H1 (cell line): ENCODE measurements around the gene BLMH. TPM values are rescaled to one million over a fixed set of nuclear protein-coding genes. Genes with fewer than 3 reads are reported as not detected.

Experiments
- CTCF ChIA-PET: fragments of 300-600 bp; sonication (Branson Sonifier 250); formaldehyde crosslinking; loops from one replicate; lab custom pipeline; 2021; ENCODE audit not compliant: partially characterized antibody; lab: Charles Lee
- POLR2A ChIA-PET: fragments of 300-600 bp; sonication (Branson Sonifier 250); formaldehyde crosslinking; loops from one replicate; lab custom pipeline; 2021; ENCODE audit warnings: inconsistent platforms; ENCODE audit not compliant: partially characterized antibody; lab: Charles Lee
- DNase-seq, 2 experiments: peaks; one replicate each; pipeline versions ENCODE4 v3.0.0 to v3.0.0-alpha.2; 2010 to 2022; ENCODE audit warnings: low spot score in 2 of 2, low read depth in 1 of 2, mixed read lengths in 1 of 2
- FAIRE-seq: peaks from 2 replicates; lab custom pipeline; 2011; peaks lifted over from hg19 to GRCh38; lab: Jason Lieb, UNC
- H2AFZ ChIP-seq: 2 replicates; pipeline ENCODE4 v1.8.1; 2012; ENCODE audit warnings: low read length, inconsistent platforms
- H2AK5ac ChIP-seq: 2 replicates; pipeline ENCODE4 v1.6.1; 2013; ENCODE audit warnings: low read depth, low read length
- H2BK120ac ChIP-seq: replicated peaks from 2 replicates; pipeline ENCODE3; 2013; ENCODE audit warnings: low read depth, low read length, inconsistent platforms
- H2BK12ac ChIP-seq: 2 replicates; pipeline ENCODE4 v1.6.1; 2013; ENCODE audit warnings: low read depth, low read length
- H2BK15ac ChIP-seq: 2 replicates; pipeline ENCODE4 v1.6.1; 2013; ENCODE audit warnings: low read length
- H2BK20ac ChIP-seq: 2 replicates; pipeline ENCODE4 v1.6.1; 2013; ENCODE audit warnings: low read length
- H2BK5ac ChIP-seq: 2 replicates; pipeline ENCODE4 v1.6.1; 2013; ENCODE audit warnings: low read depth, low read length
- H3K14ac ChIP-seq: 2 replicates; pipeline ENCODE4 v1.6.1; 2013; ENCODE audit warnings: inconsistent platforms; ENCODE audit not compliant: insufficient read length
- H3K18ac ChIP-seq: 2 replicates; pipeline ENCODE4 v1.6.1; 2013; ENCODE audit warnings: low read length; ENCODE audit errors: extremely low read depth
- H3K23ac ChIP-seq: 2 replicates; pipeline ENCODE4 v1.6.1; 2013; ENCODE audit warnings: inconsistent platforms; ENCODE audit not compliant: insufficient read length
- H3K23me2 ChIP-seq: 2 replicates; pipeline ENCODE4 v1.6.1; 2013; ENCODE audit warnings: low read depth, low read length
- H3K27ac ChIP-seq: 2 replicates; pipeline ENCODE4 v1.6.1; 2011; ENCODE audit warnings: low read depth, low read length, inconsistent platforms
- H3K27me3 ChIP-seq, 4 experiments: replicated peaks in 1 of 4; 1 replicate in 1 of 4; 2 replicates in 3 of 4; pipeline versions ENCODE4 v1.6.1 to v1.8.1; 2011 to 2013; ENCODE audit warnings: low read length in 3 of 4, mild to moderate bottlenecking in 3 of 4, inconsistent platforms in 2 of 4, mixed read lengths in 2 of 4, moderate library complexity in 1 of 4; ENCODE audit not compliant: control insufficient read depth in 3 of 4, insufficient read depth in 3 of 4; ENCODE audit errors: extremely low read depth in 1 of 4
- H3K36me3 ChIP-seq, 4 experiments: 2 replicates each; pipeline versions ENCODE4 v1.6.1 to v1.8.1; 2011 to 2013; ENCODE audit warnings: mild to moderate bottlenecking in 4 of 4, low read length in 3 of 4, moderate library complexity in 2 of 4, control low read depth in 1 of 4, inconsistent platforms in 1 of 4; ENCODE audit not compliant: insufficient read depth in 4 of 4, control insufficient read depth in 2 of 4
- H3K4ac ChIP-seq: replicated peaks from 2 replicates; pipeline ENCODE3; 2013; ENCODE audit warnings: low read length, low read depth, mixed read lengths, inconsistent platforms; ENCODE audit not compliant: insufficient read length
- H3K4me1 ChIP-seq, 4 experiments: replicated peaks in 1 of 4; 1 replicate in 1 of 4; 2 replicates in 3 of 4; pipeline versions ENCODE4 v1.6.1 to v1.8.1; 2011 to 2013; ENCODE audit warnings: low read length in 3 of 4, inconsistent platforms in 2 of 4, mixed read lengths in 1 of 4; ENCODE audit not compliant: insufficient read depth in 4 of 4, control insufficient read depth in 3 of 4
- H3K4me2 ChIP-seq, 2 experiments: 2 replicates each; pipeline versions ENCODE4 v1.6.1 to v1.8.1; 2011 to 2013; ENCODE audit warnings: low read depth in 2 of 2, low read length in 2 of 2, control low read depth in 1 of 2, inconsistent platforms in 1 of 2, mild to moderate bottlenecking in 1 of 2; ENCODE audit not compliant: insufficient read depth in 1 of 2
- H3K4me3 ChIP-seq, 4 experiments: fragments of 200-600, 300-600 bp in 1 of 4; sonication (generic), shearing (Covaris generic), sonication (Bioruptor Twin) in 1 of 4; 2 replicates each; pipeline versions ENCODE4 v1.5.1 to v1.8.1; 2011 to 2016; ENCODE audit warnings: low read length in 4 of 4, low read depth in 3 of 4, control low read depth in 2 of 4, inconsistent platforms in 2 of 4, mild to moderate bottlenecking in 2 of 4, mixed read lengths in 1 of 4, moderate library complexity in 1 of 4; ENCODE audit not compliant: insufficient read depth in 2 of 4; ENCODE audit errors: extremely low read depth in 1 of 4
- H3K56ac ChIP-seq: replicated peaks from 2 replicates; pipeline ENCODE3; 2013; ENCODE audit warnings: low read depth, mild to moderate bottlenecking, mixed read lengths, low read length, inconsistent platforms; ENCODE audit not compliant: insufficient read length
- H3K79me1 ChIP-seq: 2 replicates; pipeline ENCODE4 v1.6.1; 2013; ENCODE audit warnings: low read depth, low read length, control low read depth
- H3K79me2 ChIP-seq, 2 experiments: 2 replicates each; pipeline versions ENCODE4 v1.6.1 to v1.8.1; 2012 to 2013; ENCODE audit warnings: low read length in 2 of 2, mild to moderate bottlenecking in 2 of 2, inconsistent platforms in 1 of 2; ENCODE audit not compliant: insufficient read depth in 2 of 2, control insufficient read depth in 1 of 2
- H3K9ac ChIP-seq, 4 experiments: replicated peaks in 1 of 4; 1 replicate in 1 of 4; 2 replicates in 3 of 4; pipeline versions ENCODE4 v1.6.1 to v1.8.1; 2011 to 2013; ENCODE audit warnings: low read depth in 3 of 4, low read length in 3 of 4, control low read depth in 2 of 4, mild to moderate bottlenecking in 2 of 4, moderate library complexity in 2 of 4, inconsistent platforms in 1 of 4; ENCODE audit errors: extremely low read depth in 1 of 4
- H3K9me3 ChIP-seq, 2 experiments: 2 replicates each; pipeline versions ENCODE4 v1.6.1 to v1.8.1; 2012 to 2013; ENCODE audit warnings: mild to moderate bottlenecking in 2 of 2, moderate library complexity in 2 of 2, control low read depth in 1 of 2, inconsistent platforms in 1 of 2, low read depth in 1 of 2, low read length in 1 of 2, mixed read lengths in 1 of 2; ENCODE audit not compliant: insufficient read depth in 2 of 2
- H4K20me1 ChIP-seq, 2 experiments: replicated peaks in 1 of 2; 2 replicates each; pipeline versions ENCODE3 to v1.8.1; 2011 to 2013; ENCODE audit warnings: inconsistent platforms in 2 of 2, low read length in 2 of 2, mild to moderate bottlenecking in 1 of 2; ENCODE audit not compliant: insufficient read depth in 2 of 2, control insufficient read depth in 1 of 2
- H4K5ac ChIP-seq: 2 replicates; pipeline ENCODE4 v1.6.1; 2013; ENCODE audit warnings: low read length, low read depth, mixed read lengths, inconsistent platforms; ENCODE audit not compliant: insufficient read length
- H4K8ac ChIP-seq: 2 replicates; pipeline ENCODE4 v1.8.0; 2013; ENCODE audit warnings: mild to moderate bottlenecking, moderate library complexity, low read length, inconsistent platforms; ENCODE audit not compliant: insufficient read depth; ENCODE audit errors: extremely low read depth
- H4K91ac ChIP-seq: replicated peaks from 2 replicates; pipeline ENCODE3; 2013; ENCODE audit warnings: low read length, mixed read lengths, inconsistent platforms; ENCODE audit not compliant: insufficient read length
- SP1 ChIP-seq: IDR thresholded peaks from 2 replicates; pipeline ENCODE4 v1.6.1; 2011; ENCODE audit warnings: low read depth, low read length
- SP2 ChIP-seq: IDR thresholded peaks from 2 replicates; pipeline ENCODE4 v1.6.1; 2012; ENCODE audit warnings: mild to moderate bottlenecking, low read length, inconsistent platforms
- SUZ12 ChIP-seq: fragments of 200-600 bp; sonication (generic); IDR thresholded peaks from 2 replicates; pipeline ENCODE4 v1.6.1; 2012; ENCODE audit warnings: mild to moderate bottlenecking, inconsistent platforms, low read length, moderate library complexity, mixed read lengths
- polyA plus RNA-seq, 7 experiments: library from polyadenylated mRNA; depleted of rRNA in 3 of 7; stranded (reverse) in 5 of 7; unstranded in 2 of 7; fragments of >200 nt in 5 of 7; fragments of 200-250 nt in 2 of 7; gene quantifications; 1 replicate in 5 of 7; 2 replicates in 1 of 7; 4 replicates in 1 of 7; pipeline versions ENCODE4 v1.2.1 to v1.2.3, GENCODE V29; 2011 to 2013; ENCODE audit warnings: missing spikeins in 2 of 7, mixed read lengths in 2 of 7
- total RNA-seq: library from RNA; stranded (reverse); fragmentation: NEBNext Ultra II Directional; extraction: Animal tissue kit (Norgen Biotek cat#: 25700); gene quantifications from 2 replicates; pipeline ENCODE4 v1.2.1, GENCODE V29; 2021

BLMH gene
- total and polyA plus RNA-seq, 2 of the 8 experiments (the other 6 are each of a cell fraction or from before 2014, with no cell fraction given): 18.2 to 74.3 TPM

DNA sequence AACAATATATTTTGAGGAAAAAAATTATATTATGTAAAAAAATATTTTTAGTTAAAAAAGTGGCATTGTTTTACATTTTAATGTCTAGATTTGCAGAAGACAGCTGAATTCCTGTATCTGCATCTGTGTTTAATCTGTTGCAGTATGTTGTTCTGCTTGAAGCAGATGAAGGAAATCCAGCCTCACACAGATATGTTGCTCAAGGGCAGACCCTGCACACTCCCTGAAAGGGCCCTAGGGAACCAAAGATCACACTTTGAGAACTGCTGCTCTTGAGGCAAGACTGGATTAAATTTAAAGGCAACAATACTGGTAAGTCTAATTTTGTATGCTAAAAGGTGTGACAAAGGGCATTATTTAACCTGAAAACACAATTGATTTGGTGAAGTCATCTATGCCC, 39.8 kb downstream of the BLMH start:
- Histone ChIP-seq H3K27ac (no peak overlapping the region), H3K14ac (no peak overlapping the region), H2BK120ac (no peak overlapping the region), H2BK15ac (no peak overlapping the region), H3K4me3 (no peak overlapping the region), H3K36me3 (peaks cover 0 to 18% (median 6%) of the 10 kb centered on the region in 4 experiments; a peak in 6 of 8 replicates), H4K5ac (no peak overlapping the region), H2BK12ac (no peak overlapping the region), H4K20me1 (no peaks in the 10 kb centered on the region), H3K23me2 (no peaks in the 10 kb centered on the region), H2BK20ac (no peak overlapping the region), H3K79me1 (no peaks in the 10 kb centered on the region), H3K9ac (no peak overlapping the region), H4K8ac (no peak overlapping the region), H3K79me2 (no peaks in the 10 kb centered on the region), H2AFZ (no peak overlapping the region), H3K9me3 (no peaks in the 10 kb centered on the region), H2AK5ac (no peak overlapping the region), H2BK5ac (no peak overlapping the region), H3K23ac (no peak overlapping the region), H3K27me3 (no peaks in the 10 kb centered on the region), H3K56ac (no peak overlapping the region), H3K4me2 (no peak overlapping the region), H3K18ac (no peak overlapping the region), H3K4ac (no peak overlapping the region), H3K4me1 (no peaks in the 10 kb centered on the region), H4K91ac (no peak overlapping the region)
- FAIRE-seq: no peak
- CTCF ChIA-PET: interaction anchor here (1.4 kb wide), 1 partner anchor 20 kb away, joined by 3 read pairs; no protein-coding TSS in a partner anchor
- TF ChIP-seq SUZ12 (no peak), SP2 (no peak), SP1 (no peak)
- no peak for DNase-seq
- POLR2A ChIA-PET: no interaction called here
